A549 (cell line): Measurements from ENCODE around the gene PRKCE. TPM values are rescaled to one million over a fixed set of nuclear protein-coding genes. Genes with fewer than 3 reads are reported as not detected.

Experiments used
- ATAC-seq, 2 experiments: fragments of 200-7000 bp in 1 of 2; fragments of >200 bp in 1 of 2; cut with Nextera tagmentation in 1 of 2; cut with Tn5 transposase in 1 of 2; 3 replicates each; pipeline versions ENCODE4 v1.8.0 to v1.9.1; 2018 to 2020; ENCODE audit warnings: mild to moderate bottlenecking in 1 of 2, moderate library complexity in 1 of 2
- CTCF ChIA-PET: fragments of 300-600 bp; sonication (Branson Sonifier 250); formaldehyde crosslinking; extraction: SDS; loops from one replicate; lab custom pipeline; 2021; ENCODE audit warnings: antibody characterized with exemption, inconsistent platforms; lab: Yijun Ruan, JAX
- POLR2A ChIA-PET: fragments of 350-600 bp; formaldehyde crosslinking; extraction: SDS; loops from one replicate; lab custom pipeline; 2021; ENCODE audit warnings: antibody characterized with exemption, inconsistent platforms; lab: Yijun Ruan, JAX
- DNase-seq, 2 experiments: peaks; one replicate each; pipeline versions ENCODE4 v3.0.0 to v3.0.0-alpha.2; 2011 to 2016; ENCODE audit warnings: low read depth in 1 of 2, low spot score in 1 of 2
- FAIRE-seq: peaks from 2 replicates; lab custom pipeline; 2011; peaks lifted over from hg19 to GRCh38; lab: Jason Lieb, UNC
- H3K27ac ChIP-seq, 2 experiments: fragments of >200 bp; sonication (Bioruptor Twin); formaldehyde crosslinking; 3 replicates each; pipeline ENCODE4 v1.5.1; 2016 to 2017
- H3K4me1 ChIP-seq: fragments of >200 bp; sonication (Bioruptor Twin); formaldehyde crosslinking; 3 replicates; pipeline ENCODE4 v1.6.1; 2016
- H3K4me2 ChIP-seq: fragments of >200 bp; sonication (Bioruptor Twin); formaldehyde crosslinking; 3 replicates; pipeline ENCODE4 v1.6.1; 2016
- H3K4me3 ChIP-seq: fragments of >200 bp; sonication (Bioruptor Twin); formaldehyde crosslinking; 3 replicates; pipeline ENCODE4 v1.5.1; 2016
- H3K9me3 ChIP-seq: fragments of >200 bp; sonication (Bioruptor Twin); formaldehyde crosslinking; 3 replicates; pipeline ENCODE4 v1.6.1; 2016
- ATOH8 ChIP-seq: fragments of 250-450 bp; sonication (Bioruptor Pico); IDR thresholded peaks from 2 replicates; pipeline ENCODE4 v1.5.0; 2020; ENCODE audit warnings: low read depth, mild to moderate bottlenecking, moderate library complexity
- BHLHE40 ChIP-seq: IDR thresholded peaks from 2 replicates; pipeline ENCODE4 v1.6.1; 2012; ENCODE audit warnings: low read depth, low read length, inconsistent platforms
- CHD2 ChIP-seq: fragments of 150-350 bp; IDR thresholded peaks from 2 replicates; pipeline ENCODE4 v1.6.1; 2014; ENCODE audit warnings: low read length; ENCODE audit not compliant: partially characterized antibody
- E2F6 ChIP-seq: IDR thresholded peaks from 2 replicates; pipeline ENCODE4 v1.6.1; 2012; ENCODE audit warnings: low read depth, borderline replicate concordance
- EHF ChIP-seq: fragments of 250-450 bp; sonication (Bioruptor Pico); IDR thresholded peaks from 2 replicates; pipeline ENCODE4 v1.5.0; 2020; ENCODE audit warnings: mild to moderate bottlenecking
- ELK1 ChIP-seq: fragments of 150-350 bp; IDR thresholded peaks from 2 replicates; pipeline ENCODE4 v1.6.1; 2014; ENCODE audit warnings: low read depth, mild to moderate bottlenecking, low read length
- EP300 ChIP-seq, 2 experiments: fragments of >200 bp; sonication (Bioruptor Twin); formaldehyde crosslinking; IDR thresholded peaks; 2 replicates in 1 of 2; 3 replicates in 1 of 2; pipeline ENCODE4 v1.6.1; 2016 to 2017
- HDAC2 ChIP-seq: fragments of 200-600 bp; sonication (generic); IDR thresholded peaks from 2 replicates; pipeline ENCODE4 v1.6.1; 2016
- HEYL ChIP-seq: fragments of 250-450 bp; sonication (Bioruptor Pico); IDR thresholded peaks from 2 replicates; pipeline ENCODE4 v1.8.0; 2021; ENCODE audit warnings: mild to moderate bottlenecking, moderate library complexity
- HMGXB4 ChIP-seq: fragments of 250-450 bp; sonication (Bioruptor Pico); IDR thresholded peaks from 2 replicates; pipeline ENCODE4 v1.5.0; 2021; ENCODE audit warnings: mild to moderate bottlenecking, moderate library complexity, borderline replicate concordance
- HOXB13 ChIP-seq: fragments of 250-450 bp; sonication (Bioruptor Pico); IDR thresholded peaks from 2 replicates; pipeline ENCODE4 v1.5.0; 2020; ENCODE audit warnings: low read depth, mild to moderate bottlenecking, moderate library complexity
- KDM1A ChIP-seq: fragments of 200-600 bp; sonication (generic); IDR thresholded peaks from 2 replicates; pipeline ENCODE4 v1.6.1; 2016; ENCODE audit warnings: low read depth, mild to moderate bottlenecking
- MAX ChIP-seq: IDR thresholded peaks from 2 replicates; pipeline ENCODE4 v1.6.1; 2012
- MAZ ChIP-seq: fragments of 150-350 bp; IDR thresholded peaks from 2 replicates; pipeline ENCODE4 v1.6.1; 2014; ENCODE audit warnings: antibody characterized with exemption, low read depth, low read length, borderline replicate concordance
- NR3C1 ChIP-seq: fragments of >200 bp; sonication (Bioruptor Twin); formaldehyde crosslinking; IDR thresholded peaks from 3 replicates; pipeline ENCODE4 v1.6.1; 2017
- PBX3 ChIP-seq: IDR thresholded peaks from 2 replicates; pipeline ENCODE4 v1.6.1; 2012
- POLR2A ChIP-seq: IDR thresholded peaks from 2 replicates; pipeline ENCODE4 v1.6.1; 2012; ENCODE audit warnings: mild to moderate bottlenecking, low read length
- RAD21 ChIP-seq, 2 experiments: fragments of >200 bp in 1 of 2; sonication (Bioruptor Twin) in 1 of 2; formaldehyde crosslinking in 1 of 2; IDR thresholded peaks in 1 of 2; conservative IDR thresholded peaks in 1 of 2; 2 replicates in 1 of 2; 3 replicates in 1 of 2; pipeline ENCODE4 v1.6.1; 2012 to 2018; ENCODE audit warnings: inconsistent platforms in 1 of 2
- RCOR1 ChIP-seq: fragments of 150-350 bp; IDR thresholded peaks from 2 replicates; pipeline ENCODE4 v1.6.1; 2014; ENCODE audit warnings: antibody characterized with exemption, low read length, low read depth
- REST ChIP-seq: fragments of 200-600 bp; sonication (generic); IDR thresholded peaks from 2 replicates; pipeline ENCODE4 v1.6.1; 2016; ENCODE audit warnings: antibody characterized with exemption, mild to moderate bottlenecking, moderate library complexity
- RFX5 ChIP-seq: fragments of 450-650 bp; IDR thresholded peaks from 2 replicates; pipeline ENCODE4 v1.7.1; 2014; ENCODE audit warnings: antibody characterized with exemption, mild to moderate bottlenecking, moderate library complexity
- SMC3 ChIP-seq: fragments of >200 bp; sonication (Bioruptor Twin); formaldehyde crosslinking; IDR thresholded peaks from 3 replicates; pipeline ENCODE4 v1.6.1; 2018; ENCODE audit warnings: inconsistent platforms
- USF2 ChIP-seq: fragments of 450-650 bp; IDR thresholded peaks from 2 replicates; pipeline ENCODE4 v1.6.1; 2014; ENCODE audit warnings: antibody characterized with exemption
- WGBS: methylation state at CpG from one replicate; pipeline ENCODE4 v1.1.6; 2017; ENCODE audit errors: missing lambda C conversion rate; 5-methylcytosine and 5-hydroxymethylcytosine counted together
- polyA plus RNA-seq, 4 experiments: library from polyadenylated mRNA; depleted of rRNA in 3 of 4; stranded (reverse); fragments of >200 nt; fragmentation: RNase III in 1 of 4; extraction: RNeasy Plus Mini Kit Qiagen cat#74134 plus additional on column Dnase treatment in 1 of 4; gene quantifications; 2 replicates in 3 of 4; 3 replicates in 1 of 4; pipeline ENCODE4 v1.2.3, GENCODE V29; 2011 to 2017

The PRKCE gene
- polyA plus RNA-seq, 2 of the 4 experiments (the other 2 are of a cell fraction), result 11.5 to 12.0 TPM

GRCh38 chr2:45909677-45910191 is 258.3 kb downstream of the PRKCE start:
- Histone ChIP-seq H3K4me3 (no peak overlapping the region), H3K4me1 (peaks cover 3% of the 10 kb centered on the region; the same call in 1 of the 3 replicates), H3K9me3 (no peaks in the 10 kb centered on the region), H3K4me2 (no peak overlapping the region), H3K27ac (no peak overlapping the region)
- no peak for FAIRE-seq
- no peak for ATAC-seq
- ChIA-PET POLR2A (no interaction called here), CTCF (no interaction called here)
- DNase-seq, result no peak
- 54% methylated on average over 5 of the region's 5 CpGs for WGBS
- TF ChIP-seq HOXB13 (CRISPR knock-in tag), result no peak
- TF ChIP-seq RFX5, result no peak
- no peak for TF ChIP-seq BHLHE40
- TF ChIP-seq ELK1, result no peak
- no peak for TF ChIP-seq HDAC2
- TF ChIP-seq HEYL, result no peak
- TF ChIP-seq EP300 (IDR thresholded peaks at IDR 0.05), result no peak
- TF ChIP-seq RCOR1, result no peak
- TF ChIP-seq SMC3, result no peak

GRCh38 chr2:45910473-45911060 is 259.1 kb downstream of the PRKCE start:
- Histone ChIP-seq H3K9me3 (no peaks in the 10 kb centered on the region), H3K27ac (no peak overlapping the region), H3K4me2 (no peak overlapping the region), H3K4me1 (peaks cover 3% of the 10 kb centered on the region; the same call in 1 of the 3 replicates), H3K4me3 (no peak overlapping the region)
- no peak for TF ChIP-seq MAX
- TF ChIP-seq KDM1A, result no peak
- no peak for TF ChIP-seq USF2
- no peak for TF ChIP-seq E2F6
- TF ChIP-seq POLR2A, result no peak
- TF ChIP-seq MAZ, result no peak
- no peak for TF ChIP-seq HMGXB4
- TF ChIP-seq CHD2, result no peak
- ChIA-PET CTCF (interaction anchor here (0.9 to 1.8 kb wide), 4 partner anchors 11 to 268 kb away, joined by 3 to 7 read pairs (median 4); no protein-coding TSS in a partner anchor), POLR2A (interaction anchor here (0.5 kb wide), 1 partner anchor 26 kb away, joined by 9 read pairs; no protein-coding TSS in a partner anchor)
- ATAC-seq (no peak), DNase-seq (no peak), FAIRE-seq (no peak)
- WGBS, result 85% methylated on average over 7 of the region's 7 CpGs

- Histone ChIP-seq H3K4me1 (peaks cover 3% of the 10 kb centered on the region; the same call in 1 of the 3 replicates), H3K9me3 (no peaks in the 10 kb centered on the region), H3K27ac (no peak overlapping the region), H3K4me2 (no peak overlapping the region), H3K4me3 (no peak overlapping the region)
- ATAC-seq (no peak), DNase-seq (no peak), FAIRE-seq (no peak)
- CTCF ChIA-PET, result interaction anchor here (0.9 to 1.8 kb wide), 6 partner anchors 9 to 269 kb away, joined by 3 to 7 read pairs (median 4); no protein-coding TSS in a partner anchor
- POLR2A ChIA-PET, result interaction anchor here (0.7 kb wide), 1 partner anchor 52 kb away, joined by 3 read pairs; no protein-coding TSS in a partner anchor
- 85% methylated on average over 3 of the region's 3 CpGs for WGBS
- TF ChIP-seq NR3C1 (no peak), REST (no peak), ATOH8 (CRISPR knock-in tag) (no peak), RAD21 (conservative IDR thresholded peaks at IDR 0.05 in 1 of 2, IDR thresholded peaks at IDR 0.05 in 1 of 2) (no peak), RFX5 (no peak), EHF (no peak), PBX3 (no peak), RCOR1 (no peak)
Measured at GRCh38 chr2:45911538-45911937, 260.1 kb downstream of the PRKCE start.
